HL-60 (cell line): ENCODE data around the gene PIGT.

Experiments
- CTCF ChIP-seq: IDR thresholded peaks from one replicate; pipeline ENCODE4 v1.5.1; 2011; ENCODE audit warnings: low read length, control low read depth, inconsistent platforms; ENCODE audit not compliant: insufficient read depth
- POLR2AphosphoS5 ChIP-seq: IDR thresholded peaks from 2 replicates; pipeline ENCODE4 v1.6.1; 2012; ENCODE audit warnings: low read depth

GRCh38 chr20:45433976-45434375, 18.0 kb downstream of the PIGT start:
- TF ChIP-seq CTCF (no peak), POLR2AphosphoS5 (no peak)
